K562 (cell line): Measurements from ENCODE around the gene VSIG10L2.
"Not testable (repeated sequence)": the region's sequence is repeated elsewhere in the genome, so short reads cannot be mapped to it uniquely, and the experiment has no call there.

ENCODE experiments used
- FOXA1 ChIP-seq: fragments of 450-650 bp; IDR thresholded peaks from 2 replicates; pipeline ENCODE4 v1.6.1; 2016; ENCODE audit warnings: mild to moderate bottlenecking, borderline replicate concordance
- FOXM1 ChIP-seq, 2 experiments: fragments of 450-650 bp in 1 of 2; sonication (generic) in 1 of 2; formaldehyde crosslinking in 1 of 2; IDR thresholded peaks; 2 replicates each; pipeline versions ENCODE4 v1.6.1 to v1.9.0; 2017 to 2022; ENCODE audit warnings: low read depth in 2 of 2, mild to moderate bottlenecking in 2 of 2, missing genetic modification reagents in 1 of 2, moderate library complexity in 1 of 2
- MAFK ChIP-seq: IDR thresholded peaks from 2 replicates; pipeline ENCODE4 v1.6.1; 2011; ENCODE audit warnings: low read length, improper control_type of control experiment
- PHF8 ChIP-seq: fragments of 200-600 bp; sonication (generic); IDR thresholded peaks from 2 replicates; pipeline ENCODE4 v1.6.1; 2012; ENCODE audit warnings: mixed run types, mild to moderate bottlenecking, inconsistent platforms, low read length, moderate library complexity, borderline replicate concordance
- POLR2A ChIP-seq: fragments of 450-650 bp; conservative IDR thresholded peaks from 2 replicates; pipeline ENCODE4 v1.6.1; 2016
- POLR3A ChIP-seq: IDR thresholded peaks from 2 replicates; pipeline ENCODE4 v1.6.1; 2011; ENCODE audit warnings: borderline replicate concordance, mild to moderate bottlenecking, moderate library complexity; ENCODE audit not compliant: insufficient read length, insufficient read depth; ENCODE audit errors: extremely low read depth
- TAL1 ChIP-seq: fragments of 450-650 bp; IDR thresholded peaks from 2 replicates; pipeline ENCODE4 v1.6.1; 2016; ENCODE audit warnings: mild to moderate bottlenecking
- TF ChIP-seq, protein P1 (sequence below), 2 experiments: IDR thresholded peaks in 1 of 2; conservative IDR thresholded peaks in 1 of 2; 2 replicates each; pipeline ENCODE4 v1.6.1; 2016; ENCODE audit warnings: low read depth in 2 of 2, mild to moderate bottlenecking in 1 of 2, missing compliant biosample characterization in 1 of 2, missing genetic modification characterization in 1 of 2, moderate library complexity in 1 of 2
- TF ChIP-seq, protein P2 (sequence below), 3 experiments: IDR thresholded peaks in 2 of 3; conservative IDR thresholded peaks in 1 of 3; 2 replicates each; pipeline ENCODE4 v1.5.1; 2011 to 2012; ENCODE audit warnings: low read length in 3 of 3, mild to moderate bottlenecking in 3 of 3, control low read depth in 2 of 3, improper control_type of control experiment in 1 of 3, inconsistent platforms in 1 of 3, low read depth in 1 of 3, mixed read lengths in 1 of 3, moderate library complexity in 1 of 3; ENCODE audit not compliant: insufficient read depth in 2 of 3
- TF ChIP-seq, protein P3 (sequence below): fragments of 450-650 bp; IDR thresholded peaks from 2 replicates; pipeline ENCODE4 v1.6.1; 2016; ENCODE audit warnings: low read depth, mild to moderate bottlenecking, moderate library complexity
- TF ChIP-seq, protein P4 (sequence below), 2 experiments: fragments of 450-650 bp in 1 of 2; sonication (generic) in 1 of 2; formaldehyde crosslinking in 1 of 2; IDR thresholded peaks in 1 of 2; conservative IDR thresholded peaks in 1 of 2; 2 replicates each; pipeline versions ENCODE4 v1.6.1 to v1.8.1; 2016 to 2023; ENCODE audit warnings: mild to moderate bottlenecking in 2 of 2, moderate library complexity in 2 of 2, inconsistent platforms in 1 of 2, missing genetic modification reagents in 1 of 2

DNA sequence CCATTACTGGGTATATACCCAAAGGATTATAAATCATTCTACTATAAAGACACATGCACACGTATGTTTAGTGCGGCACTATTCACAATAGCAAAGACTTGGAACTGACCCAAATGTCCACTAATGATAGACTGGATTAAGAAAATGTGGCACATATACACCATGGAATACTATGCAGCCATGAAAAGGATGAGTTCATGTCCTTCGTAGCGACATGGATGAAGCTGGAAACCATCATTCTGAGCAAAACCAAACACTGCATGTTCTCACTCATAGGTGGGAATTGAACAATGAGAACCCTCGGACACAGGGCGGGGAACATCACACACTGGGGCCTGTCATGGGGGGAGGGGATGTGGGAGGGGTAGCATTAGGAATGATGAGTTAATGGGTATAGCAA, 40.1 kb downstream of the VSIG10L2 start:
- TF ChIP-seq FOXM1 (IDR thresholded peaks at IDR 0.05; ENCODE audit: low read depth); FOXM1 (CRISPR knock-in tag; IDR thresholded peaks at IDR 0.05; ENCODE audit: low read depth); MAFK; PHF8; FOXA1; TAL1; POLR3A; POLR2A: not testable (repeated sequence)
- TF ChIP-seq, protein P1, sequence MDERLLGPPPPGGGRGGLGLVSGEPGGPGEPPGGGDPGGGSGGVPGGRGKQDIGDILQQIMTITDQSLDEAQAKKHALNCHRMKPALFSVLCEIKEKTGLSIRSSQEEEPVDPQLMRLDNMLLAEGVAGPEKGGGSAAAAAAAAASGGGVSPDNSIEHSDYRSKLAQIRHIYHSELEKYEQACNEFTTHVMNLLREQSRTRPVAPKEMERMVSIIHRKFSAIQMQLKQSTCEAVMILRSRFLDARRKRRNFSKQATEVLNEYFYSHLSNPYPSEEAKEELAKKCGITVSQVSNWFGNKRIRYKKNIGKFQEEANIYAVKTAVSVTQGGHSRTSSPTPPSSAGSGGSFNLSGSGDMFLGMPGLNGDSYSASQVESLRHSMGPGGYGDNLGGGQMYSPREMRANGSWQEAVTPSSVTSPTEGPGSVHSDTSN (CRISPR knock-in tag; IDR thresholded peaks at IDR 0.05; ENCODE audit: low read depth) = not testable (repeated sequence)
- TF ChIP-seq, protein P1 (tag; conservative IDR thresholded peaks at IDR 0.05; ENCODE audit: low read depth) = not testable (repeated sequence)
- TF ChIP-seq, protein P2, sequence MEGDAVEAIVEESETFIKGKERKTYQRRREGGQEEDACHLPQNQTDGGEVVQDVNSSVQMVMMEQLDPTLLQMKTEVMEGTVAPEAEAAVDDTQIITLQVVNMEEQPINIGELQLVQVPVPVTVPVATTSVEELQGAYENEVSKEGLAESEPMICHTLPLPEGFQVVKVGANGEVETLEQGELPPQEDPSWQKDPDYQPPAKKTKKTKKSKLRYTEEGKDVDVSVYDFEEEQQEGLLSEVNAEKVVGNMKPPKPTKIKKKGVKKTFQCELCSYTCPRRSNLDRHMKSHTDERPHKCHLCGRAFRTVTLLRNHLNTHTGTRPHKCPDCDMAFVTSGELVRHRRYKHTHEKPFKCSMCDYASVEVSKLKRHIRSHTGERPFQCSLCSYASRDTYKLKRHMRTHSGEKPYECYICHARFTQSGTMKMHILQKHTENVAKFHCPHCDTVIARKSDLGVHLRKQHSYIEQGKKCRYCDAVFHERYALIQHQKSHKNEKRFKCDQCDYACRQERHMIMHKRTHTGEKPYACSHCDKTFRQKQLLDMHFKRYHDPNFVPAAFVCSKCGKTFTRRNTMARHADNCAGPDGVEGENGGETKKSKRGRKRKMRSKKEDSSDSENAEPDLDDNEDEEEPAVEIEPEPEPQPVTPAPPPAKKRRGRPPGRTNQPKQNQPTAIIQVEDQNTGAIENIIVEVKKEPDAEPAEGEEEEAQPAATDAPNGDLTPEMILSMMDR (IDR thresholded peaks at IDR 0.05 in 2 of 3, conservative IDR thresholded peaks at IDR 0.05 in 1 of 3; ENCODE audit: insufficient read depth in 2 of 3, low read depth in 1 of 3, low read length in 3 of 3) = not testable (repeated sequence)
- TF ChIP-seq, protein P3, sequence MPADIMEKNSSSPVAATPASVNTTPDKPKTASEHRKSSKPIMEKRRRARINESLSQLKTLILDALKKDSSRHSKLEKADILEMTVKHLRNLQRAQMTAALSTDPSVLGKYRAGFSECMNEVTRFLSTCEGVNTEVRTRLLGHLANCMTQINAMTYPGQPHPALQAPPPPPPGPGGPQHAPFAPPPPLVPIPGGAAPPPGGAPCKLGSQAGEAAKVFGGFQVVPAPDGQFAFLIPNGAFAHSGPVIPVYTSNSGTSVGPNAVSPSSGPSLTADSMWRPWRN = not testable (repeated sequence)
- TF ChIP-seq, protein P4, sequence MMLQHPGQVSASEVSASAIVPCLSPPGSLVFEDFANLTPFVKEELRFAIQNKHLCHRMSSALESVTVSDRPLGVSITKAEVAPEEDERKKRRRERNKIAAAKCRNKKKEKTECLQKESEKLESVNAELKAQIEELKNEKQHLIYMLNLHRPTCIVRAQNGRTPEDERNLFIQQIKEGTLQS (IDR thresholded peaks at IDR 0.05) = not testable (repeated sequence)
- TF ChIP-seq, protein P4 (CRISPR knock-in tag; conservative IDR thresholded peaks at IDR 0.05) = not testable (repeated sequence)
